HG03196 (cell line): ENCODE results near the gene IER2.
"Not testable (repeated sequence)": the region's sequence is repeated elsewhere in the genome, so short reads cannot be mapped to it uniquely, and the experiment has no call there.

Source experiments
- ATAC-seq: cut with Tn5 transposase; IDR thresholded peaks from one replicate; pipeline ENCODE4 v1.9.1; 2021; ENCODE audit not compliant: unreplicated experiment

Gene IER2

DNA sequence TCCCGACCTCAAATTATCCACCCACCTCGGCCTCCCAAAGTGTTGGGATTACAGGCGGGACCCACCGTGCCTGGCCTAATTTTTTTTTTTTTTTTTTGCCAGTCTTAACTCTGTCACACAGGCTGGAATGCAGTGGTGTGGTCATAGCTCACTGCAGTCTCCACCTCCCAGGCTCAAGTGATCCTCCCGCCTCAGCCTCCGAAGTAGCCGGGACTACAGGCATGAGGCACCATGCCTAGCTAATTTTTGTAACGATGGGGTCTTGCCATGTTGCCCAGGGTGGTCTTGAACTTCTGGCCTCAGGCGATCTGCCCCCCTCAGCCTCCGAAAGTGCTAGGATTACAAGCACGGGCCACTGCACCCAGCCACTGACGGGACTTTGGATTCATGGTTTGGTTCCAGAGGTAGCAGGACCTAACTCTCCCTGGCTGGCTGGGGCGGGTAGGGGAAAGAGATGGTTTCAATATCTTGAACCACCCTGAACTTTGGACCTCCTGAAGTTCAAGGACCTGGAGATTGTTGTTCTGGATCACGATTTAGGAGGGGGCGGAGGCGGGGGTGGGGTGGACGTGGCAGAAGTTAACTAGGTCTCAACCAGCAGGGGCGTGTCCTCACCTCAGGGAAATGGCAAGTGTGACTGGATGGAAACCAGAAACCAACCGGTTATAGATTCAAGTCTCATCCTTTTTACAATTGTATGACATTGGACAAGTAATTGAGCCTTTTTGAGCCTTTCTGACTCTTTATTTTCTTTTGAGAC lies 40.8 kb downstream of the IER2 start:
- no peak for ATAC-seq

DNA sequence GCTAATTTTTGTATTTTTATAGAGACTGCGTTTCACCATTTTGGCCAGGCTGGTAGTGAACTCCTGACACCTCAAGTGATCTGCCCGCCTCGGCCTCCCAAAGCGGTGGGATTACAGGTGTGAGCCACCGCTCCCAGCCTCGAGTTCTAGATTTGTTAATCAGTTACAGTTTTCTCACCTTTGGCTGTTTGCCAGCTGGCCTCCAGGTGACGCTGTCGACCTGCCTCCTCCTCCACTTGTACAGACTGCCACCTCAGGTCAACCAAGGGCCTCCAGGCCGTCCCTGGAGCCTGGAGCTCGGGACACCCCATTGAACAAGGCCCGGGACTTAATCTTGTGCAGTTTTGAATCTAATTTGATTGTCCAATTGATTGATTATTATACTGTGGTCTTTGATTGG lies 45.5 kb downstream of the IER2 start:
- ATAC-seq: no peak

DNA sequence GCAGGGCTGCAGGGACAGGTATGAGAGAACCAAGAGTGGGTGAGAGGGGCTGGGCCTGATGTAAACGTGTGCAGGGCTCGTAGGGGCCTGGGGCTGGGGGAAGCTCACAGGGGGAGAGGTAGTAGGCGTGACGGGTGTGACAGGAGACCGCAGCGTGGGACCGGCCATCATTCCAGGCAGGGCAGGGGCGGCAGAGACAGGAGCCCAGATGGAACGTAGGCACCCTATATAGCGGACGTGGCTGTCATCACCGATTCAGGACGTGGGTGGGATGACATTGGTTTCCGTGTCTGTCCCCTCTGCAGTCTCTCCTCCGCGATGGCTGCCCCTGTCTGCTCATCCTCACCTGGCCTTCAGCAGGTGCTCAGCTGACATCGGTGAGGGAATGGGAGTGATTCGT lies 48.4 kb downstream of the IER2 start:
- ATAC-seq: no peak

DNA sequence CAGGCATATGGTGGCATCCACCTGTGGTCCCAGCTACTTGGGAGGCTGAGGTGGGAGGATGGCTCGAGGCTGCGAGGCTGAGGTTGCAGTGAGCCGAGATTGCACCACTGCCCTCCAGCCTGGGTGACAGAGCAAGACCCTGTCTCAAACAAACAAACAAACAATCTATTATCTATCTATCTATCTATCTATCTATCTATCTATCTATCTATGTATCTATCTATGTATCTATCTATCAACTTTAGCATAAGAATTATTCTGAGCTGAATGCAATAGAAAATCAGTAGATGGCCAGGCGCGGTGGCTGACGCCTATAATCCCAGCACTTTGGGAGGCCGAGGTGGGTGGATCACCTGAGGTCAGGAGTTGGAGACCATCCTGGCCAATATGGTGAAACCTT lies 51.9 kb downstream of the IER2 start:
- not testable (repeated sequence) for ATAC-seq
